HepG2 (cell line): Measurements from ENCODE around the gene NF2. TPM values are rescaled to one million over a fixed set of nuclear protein-coding genes. Genes with fewer than 3 reads are reported as not detected.

Experiments used
- ATAC-seq: fragments of 200-7000 bp; cut with Tn5 transposase; 3 replicates; pipeline ENCODE4 v1.9.1; 2020; ENCODE audit warnings: mild to moderate bottlenecking, moderate library complexity
- BruUV-seq: library from RNA; stranded (reverse); fragments of 400-500 nt; replicated peaks from 2 replicates; lab custom pipeline; 2021; lab: Mats Ljungman, UMichigan
- CTCF ChIA-PET: fragments of 300-600 bp; formaldehyde crosslinking; extraction: SDS; loops from one replicate; lab custom pipeline; 2021; ENCODE audit warnings: low total read pairs, inconsistent platforms, low intra/inter-chr PET ratio; lab: Yijun Ruan, JAX
- POLR2A ChIA-PET: fragments of 350-600 bp; sonication (Branson Sonifier 250); formaldehyde crosslinking; loops from one replicate; lab custom pipeline; 2020; ENCODE audit warnings: antibody characterized with exemption, inconsistent platforms; lab: Yijun Ruan, JAX
- DNase-seq: peaks from one replicate; pipeline ENCODE4 v3.0.0-alpha.2; 2015; ENCODE audit warnings: low spot score
- FAIRE-seq: peaks from 3 replicates; lab custom pipeline; 2011; peaks lifted over from hg19 to GRCh38; lab: Jason Lieb, UNC
- H2AFZ ChIP-seq: one replicate; pipeline ENCODE4 v1.6.1; 2011; ENCODE audit warnings: low read length, inconsistent platforms
- H3K27ac ChIP-seq: fragments of 300-600 bp; 3 replicates; pipeline ENCODE4 v1.8.0; 2011; ENCODE audit warnings: mixed run types, mild to moderate bottlenecking, mixed read lengths, low read length, inconsistent platforms; ENCODE audit not compliant: insufficient read depth; ENCODE audit errors: extremely low read length
- H3K27me3 ChIP-seq, 2 experiments: fragments of 200-600 bp in 1 of 2; 2 replicates in 1 of 2; 3 replicates in 1 of 2; pipeline versions ENCODE4 v1.6.0 to v1.8.0; 2011; ENCODE audit warnings: low read length in 2 of 2, mild to moderate bottlenecking in 2 of 2, moderate library complexity in 2 of 2, inconsistent platforms in 1 of 2; ENCODE audit not compliant: insufficient read depth in 2 of 2, control insufficient read depth in 1 of 2
- H3K36me3 ChIP-seq, 2 experiments: fragments of 200-600 bp in 1 of 2; replicated peaks in 1 of 2; 2 replicates in 1 of 2; 3 replicates in 1 of 2; pipeline versions ENCODE4 v1.5.1 to v1.8.0; 2011; ENCODE audit warnings: low read length in 2 of 2, inconsistent platforms in 1 of 2; ENCODE audit not compliant: insufficient read depth in 2 of 2, control insufficient read depth in 1 of 2
- H3K4me1 ChIP-seq: 2 replicates; pipeline ENCODE4 v1.5.1; 2012; ENCODE audit warnings: low read length, inconsistent platforms; ENCODE audit not compliant: insufficient read depth
- H3K4me2 ChIP-seq: 2 replicates; pipeline ENCODE4 v1.6.0; 2011; ENCODE audit warnings: low read depth, low read length, inconsistent platforms
- H3K4me3 ChIP-seq, 3 experiments: fragments of 200-600 bp in 1 of 3; sonication (generic), shearing (Covaris generic) in 1 of 3; replicated peaks in 1 of 3; 2 replicates each; pipeline ENCODE4 v1.5.1; 2011 to 2016; ENCODE audit warnings: low read length in 3 of 3, inconsistent platforms in 2 of 3, low read depth in 2 of 3, mild to moderate bottlenecking in 2 of 3, control low read depth in 1 of 3, mixed read lengths in 1 of 3; ENCODE audit not compliant: insufficient read depth in 1 of 3
- H3K79me2 ChIP-seq: one replicate; pipeline ENCODE4 v1.6.1; 2011; ENCODE audit warnings: low read length, inconsistent platforms; ENCODE audit not compliant: insufficient read depth
- H3K9ac ChIP-seq: 2 replicates; pipeline ENCODE4 v1.6.0; 2011; ENCODE audit warnings: mild to moderate bottlenecking, low read depth, low read length, inconsistent platforms; ENCODE audit not compliant: insufficient read depth
- H3K9me3 ChIP-seq: 2 replicates; pipeline ENCODE4 v1.5.1; 2012; ENCODE audit warnings: mild to moderate bottlenecking, low read length
- H4K20me1 ChIP-seq: 2 replicates; pipeline ENCODE4 v1.6.0; 2011; ENCODE audit warnings: inconsistent platforms, mild to moderate bottlenecking, low read length, moderate library complexity; ENCODE audit not compliant: insufficient read depth
- CSRNP2 ChIP-seq: sonication (generic); formaldehyde crosslinking; conservative IDR thresholded peaks from 2 replicates; pipeline ENCODE4 v1.8.0; 2022; ENCODE audit warnings: low read depth, missing genetic modification reagents
- IKZF1 ChIP-seq: fragments of 450-650 bp; IDR thresholded peaks from 2 replicates; pipeline ENCODE4 v1.7.1; 2016
- MED1 ChIP-seq: sonication (generic); formaldehyde crosslinking; IDR thresholded peaks from 2 replicates; pipeline ENCODE4 v1.4.0; 2020; ENCODE audit warnings: missing genetic modification reagents
- NR2F2 ChIP-seq: IDR thresholded peaks from 2 replicates; pipeline ENCODE4 v1.6.1; 2012; ENCODE audit warnings: low read depth, inconsistent platforms, borderline replicate concordance
- PHF20 ChIP-seq: sonication (generic); formaldehyde crosslinking; IDR thresholded peaks from 2 replicates; pipeline ENCODE4 v1.5.0; 2020; ENCODE audit warnings: mild to moderate bottlenecking, missing genetic modification reagents
- RBFOX2 ChIP-seq: fragments of 200-400 bp; formaldehyde crosslinking; IDR thresholded peaks from 2 replicates; pipeline ENCODE4 v1.6.1; 2017; ENCODE audit warnings: low read depth, mild to moderate bottlenecking, low read length
- SCMH1 ChIP-seq: sonication (generic); formaldehyde crosslinking; IDR thresholded peaks from 2 replicates; pipeline ENCODE4 v1.9.0; 2021; ENCODE audit warnings: missing genetic modification reagents, mild to moderate bottlenecking, borderline replicate concordance
- ZFP82 ChIP-seq: sonication (generic); formaldehyde crosslinking; IDR thresholded peaks from 2 replicates; pipeline ENCODE4 v1.5.1; 2020; ENCODE audit warnings: mild to moderate bottlenecking, missing genetic modification reagents, borderline replicate concordance
- ZNF333 ChIP-seq: sonication (generic); formaldehyde crosslinking; IDR thresholded peaks from 2 replicates; pipeline ENCODE4 v1.4.0; 2020; ENCODE audit warnings: mild to moderate bottlenecking, missing genetic modification reagents, borderline replicate concordance
- ZNF572 ChIP-seq: sonication (generic); formaldehyde crosslinking; IDR thresholded peaks from 2 replicates; pipeline ENCODE4 v1.5.1; 2020; ENCODE audit warnings: mild to moderate bottlenecking, missing genetic modification reagents
- ZNF615 ChIP-seq: sonication (generic); formaldehyde crosslinking; IDR thresholded peaks from 2 replicates; pipeline ENCODE4 v1.5.0; 2020; ENCODE audit warnings: mild to moderate bottlenecking, missing genetic modification reagents, borderline replicate concordance
- ZNF740 ChIP-seq: sonication (generic); formaldehyde crosslinking; IDR thresholded peaks from 2 replicates; pipeline ENCODE4 v1.4.0; 2020; ENCODE audit warnings: missing genetic modification reagents
- WGBS: methylation state at CpG from one replicate; pipeline ENCODE4 v1.1.6; 2017; ENCODE audit warnings: low lambda C conversion rate; 5-methylcytosine and 5-hydroxymethylcytosine counted together
- in situ Hi-C: cut with HindIII; loops from 2 replicates; pipeline ENCODE4 v1.10.0; 2017; ENCODE audit warnings: low pct_unique_long_range_greater_than_20kb; ENCODE audit not compliant: extremely low pct_ligation_motif_present
- intact Hi-C: fragments of 100-400 bp; cut with micrococcal nuclease; formaldehyde crosslinking; loops from one replicate; pipeline ENCODE4 v1.10.0; 2022; ENCODE audit not compliant: unreplicated experiment
- polyA plus RNA-seq, 8 experiments: library from polyadenylated mRNA; depleted of rRNA in 3 of 8; stranded (reverse) in 7 of 8; unstranded in 1 of 8; fragments of >200 nt; fragmentation: Illumina TruSeq in 4 of 8; extraction: Trizol in 4 of 8; gene quantifications; 2 replicates each; pipeline versions ENCODE4 v1.2.1 to v1.2.3, GENCODE V29; 2011 to 2016; ENCODE audit warnings: low read depth in 4 of 8, missing spikeins in 1 of 8, mixed read lengths in 1 of 8; ENCODE audit not compliant: insufficient read depth in 1 of 8
- total RNA-seq, 5 experiments: library from RNA; depleted of rRNA; stranded (reverse); fragments of >200 nt; fragmentation: Illumina TruSeq; extraction: Trizol; gene quantifications; 2 replicates each; pipeline ENCODE4 v1.2.3, GENCODE V29; 2016; ENCODE audit warnings: low read depth in 1 of 5
- TF ChIP-seq, protein P1 (sequence below): sonication (generic); formaldehyde crosslinking; IDR thresholded peaks from 2 replicates; pipeline ENCODE4 v1.9.0; 2022; ENCODE audit warnings: missing genetic modification reagents, mild to moderate bottlenecking, borderline replicate concordance
- TF ChIP-seq, protein P2 (sequence below): sonication (generic); formaldehyde crosslinking; IDR thresholded peaks from 2 replicates; pipeline ENCODE4 v1.5.0; 2020; ENCODE audit warnings: mild to moderate bottlenecking, low read depth, missing genetic modification reagents, borderline replicate concordance
- TF ChIP-seq, protein P3 (sequence below): sonication (generic); formaldehyde crosslinking; IDR thresholded peaks from 2 replicates; pipeline ENCODE4 v1.4.0; 2020; ENCODE audit warnings: missing genetic modification reagents

The NF2 gene
- total and polyA plus RNA-seq, 2 of the 13 experiments (the other 11 are each of a cell fraction or from before 2014, with no cell fraction given): 9.3 to 33.3 TPM

GRCh38 chr22:29660021-29660420 lies 56.6 kb downstream of the NF2 start:
- ChIA-PET POLR2A (no interaction called here), CTCF (no interaction called here)
- DNase-seq (no peak), ATAC-seq (no peak), FAIRE-seq (no peak)
- no peaks in the 10 kb centered on the region for H3K79me2 ChIP-seq
- TF ChIP-seq, protein P1, sequence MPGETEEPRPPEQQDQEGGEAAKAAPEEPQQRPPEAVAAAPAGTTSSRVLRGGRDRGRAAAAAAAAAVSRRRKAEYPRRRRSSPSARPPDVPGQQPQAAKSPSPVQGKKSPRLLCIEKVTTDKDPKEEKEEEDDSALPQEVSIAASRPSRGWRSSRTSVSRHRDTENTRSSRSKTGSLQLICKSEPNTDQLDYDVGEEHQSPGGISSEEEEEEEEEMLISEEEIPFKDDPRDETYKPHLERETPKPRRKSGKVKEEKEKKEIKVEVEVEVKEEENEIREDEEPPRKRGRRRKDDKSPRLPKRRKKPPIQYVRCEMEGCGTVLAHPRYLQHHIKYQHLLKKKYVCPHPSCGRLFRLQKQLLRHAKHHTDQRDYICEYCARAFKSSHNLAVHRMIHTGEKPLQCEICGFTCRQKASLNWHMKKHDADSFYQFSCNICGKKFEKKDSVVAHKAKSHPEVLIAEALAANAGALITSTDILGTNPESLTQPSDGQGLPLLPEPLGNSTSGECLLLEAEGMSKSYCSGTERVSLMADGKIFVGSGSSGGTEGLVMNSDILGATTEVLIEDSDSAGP (CRISPR knock-in tag): no peak
- TF ChIP-seq, protein P2, sequence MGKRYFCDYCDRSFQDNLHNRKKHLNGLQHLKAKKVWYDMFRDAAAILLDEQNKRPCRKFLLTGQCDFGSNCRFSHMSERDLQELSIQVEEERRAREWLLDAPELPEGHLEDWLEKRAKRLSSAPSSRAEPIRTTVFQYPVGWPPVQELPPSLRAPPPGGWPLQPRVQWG (CRISPR knock-in tag): no peak
- no peak for TF ChIP-seq ZNF333
- TF ChIP-seq RBFOX2: no peak
- TF ChIP-seq, protein P3, sequence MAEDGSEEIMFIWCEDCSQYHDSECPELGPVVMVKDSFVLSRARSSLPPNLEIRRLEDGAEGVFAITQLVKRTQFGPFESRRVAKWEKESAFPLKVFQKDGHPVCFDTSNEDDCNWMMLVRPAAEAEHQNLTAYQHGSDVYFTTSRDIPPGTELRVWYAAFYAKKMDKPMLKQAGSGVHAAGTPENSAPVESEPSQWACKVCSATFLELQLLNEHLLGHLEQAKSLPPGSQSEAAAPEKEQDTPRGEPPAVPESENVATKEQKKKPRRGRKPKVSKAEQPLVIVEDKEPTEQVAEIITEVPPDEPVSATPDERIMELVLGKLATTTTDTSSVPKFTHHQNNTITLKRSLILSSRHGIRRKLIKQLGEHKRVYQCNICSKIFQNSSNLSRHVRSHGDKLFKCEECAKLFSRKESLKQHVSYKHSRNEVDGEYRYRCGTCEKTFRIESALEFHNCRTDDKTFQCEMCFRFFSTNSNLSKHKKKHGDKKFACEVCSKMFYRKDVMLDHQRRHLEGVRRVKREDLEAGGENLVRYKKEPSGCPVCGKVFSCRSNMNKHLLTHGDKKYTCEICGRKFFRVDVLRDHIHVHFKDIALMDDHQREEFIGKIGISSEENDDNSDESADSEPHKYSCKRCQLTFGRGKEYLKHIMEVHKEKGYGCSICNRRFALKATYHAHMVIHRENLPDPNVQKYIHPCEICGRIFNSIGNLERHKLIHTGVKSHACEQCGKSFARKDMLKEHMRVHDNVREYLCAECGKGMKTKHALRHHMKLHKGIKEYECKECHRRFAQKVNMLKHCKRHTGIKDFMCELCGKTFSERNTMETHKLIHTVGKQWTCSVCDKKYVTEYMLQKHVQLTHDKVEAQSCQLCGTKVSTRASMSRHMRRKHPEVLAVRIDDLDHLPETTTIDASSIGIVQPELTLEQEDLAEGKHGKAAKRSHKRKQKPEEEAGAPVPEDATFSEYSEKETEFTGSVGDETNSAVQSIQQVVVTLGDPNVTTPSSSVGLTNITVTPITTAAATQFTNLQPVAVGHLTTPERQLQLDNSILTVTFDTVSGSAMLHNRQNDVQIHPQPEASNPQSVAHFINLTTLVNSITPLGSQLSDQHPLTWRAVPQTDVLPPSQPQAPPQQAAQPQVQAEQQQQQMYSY (CRISPR knock-in tag): no peak
- TF ChIP-seq ZNF740 (CRISPR knock-in tag): no peak
- TF ChIP-seq CSRNP2 (CRISPR knock-in tag): no peak
- no peak for TF ChIP-seq ZNF572 (CRISPR knock-in tag)
- no peak for TF ChIP-seq PHF20 (CRISPR knock-in tag)
- TF ChIP-seq NR2F2: no peak
- no peak for TF ChIP-seq IKZF1
- TF ChIP-seq ZFP82 (CRISPR knock-in tag): no peak
- TF ChIP-seq SCMH1 (CRISPR knock-in tag): no peak
- TF ChIP-seq ZNF615: no peak
- no peak for TF ChIP-seq MED1
- no peak overlapping the region for H2AFZ ChIP-seq
- H3K4me1 ChIP-seq: no peaks in the 10 kb centered on the region
- no peaks in the 10 kb centered on the region for H3K27me3 ChIP-seq
- 98% methylated on average over 11 of the region's 11 CpGs for WGBS
- intact Hi-C loops (no loop called here), in situ Hi-C loops (no loop called here)
- H3K4me2 ChIP-seq: no peak overlapping the region
- H3K9ac ChIP-seq: no peak overlapping the region
- H4K20me1 ChIP-seq: no peaks in the 10 kb centered on the region
- H3K9me3 ChIP-seq: no peaks in the 10 kb centered on the region
- H3K27ac ChIP-seq: no peak overlapping the region
- BruUV-seq: no TSS peak
- no peak overlapping the region for H3K4me3 ChIP-seq
- H3K36me3 ChIP-seq: peaks cover 13 to 31% of the 10 kb centered on the region in 2 experiments
